Activated T-helper 2 cell treated with anti-CD3 and anti-CD28 coated beads, Interferon-gamma antibody, Interleukin-2, Interleukin-4, amounts not matched to agents 10 μg/mL and 5 μg/mL and 100 μg/mL, durations not matched to agents 14 hours and 24 hours and 36 hours (primary cell): Measurements from ENCODE around the gene COA8. TPM values are rescaled to one million over a fixed set of nuclear protein-coding genes. Genes with fewer than 3 reads are reported as not detected.

Experiments
- DNase-seq: peaks from one replicate; pipeline ENCODE4 v3.0.0; 2021; ENCODE audit warnings: low spot score
- H3K27ac Mint-ChIP-seq: one replicate; pipeline ENCODE4 v1.8.0; 2021; ENCODE audit warnings: mixed read lengths
- H3K27me3 Mint-ChIP-seq: one replicate; pipeline ENCODE4 v1.8.0; 2021; ENCODE audit warnings: low read depth, mixed read lengths
- H3K36me3 Mint-ChIP-seq: one replicate; pipeline ENCODE4 v1.8.0; 2021; ENCODE audit warnings: low read depth, mixed read lengths
- H3K4me1 Mint-ChIP-seq: one replicate; pipeline ENCODE4 v1.8.0; 2021; ENCODE audit warnings: low read depth, mixed read lengths
- H3K4me3 Mint-ChIP-seq: one replicate; pipeline ENCODE4 v1.8.0; 2021; ENCODE audit warnings: low read depth, mild to moderate bottlenecking, moderate library complexity, mixed read lengths
- H3K9me3 Mint-ChIP-seq: one replicate; pipeline ENCODE4 v1.8.0; 2021; ENCODE audit warnings: mixed read lengths
- intact Hi-C: fragments of 100-400 bp; cut with micrococcal nuclease; formaldehyde crosslinking; loops from one replicate; pipeline ENCODE4 v1.15.1; 2023
- total RNA-seq: library from RNA; stranded (reverse); gene quantifications from 2 replicates; pipeline ENCODE4 v1.2.3, GENCODE V29; 2022

Gene COA8
- total RNA-seq, 1 donor from 2014 or later = 31.9 TPM

GRCh38 chr14:103625356-103626095 is 62.8 kb downstream of the COA8 start:
- intact Hi-C loops = loop anchor here (5.0 to 10.0 kb wide), 2 partner anchors 89 to 297 kb away; partner anchors contain the start of genes XRCC3 and ZFYVE21
- Mint-ChIP-seq H3K27ac (peak overlapping the region; percentile 75), H3K4me1 (peaks cover 14% of the 10 kb centered on the region), H3K9me3 (no peaks in the 10 kb centered on the region), H3K27me3 (peaks cover 3% of the 10 kb centered on the region), H3K36me3 (peaks cover 3% of the 10 kb centered on the region), H3K4me3 (peak overlapping the region; percentile 24)
- DNase-seq = no peak

GRCh38 chr14:103626146-103626850 is 63.5 kb downstream of the COA8 start:
- intact Hi-C loops = loop anchor here (5.0 to 10.0 kb wide), 2 partner anchors 89 to 296 kb away; partner anchors contain the start of genes XRCC3 and ZFYVE21
- H3K9me3 Mint-ChIP-seq = no peaks in the 10 kb centered on the region
- no peaks in the 10 kb centered on the region for H3K27me3 Mint-ChIP-seq
- H3K4me1 Mint-ChIP-seq = peaks cover 17% of the 10 kb centered on the region
- peaks cover 5% of the 10 kb centered on the region for H3K36me3 Mint-ChIP-seq
- H3K27ac Mint-ChIP-seq = no peak overlapping the region
- no peak overlapping the region for H3K4me3 Mint-ChIP-seq
- no peak for DNase-seq

- intact Hi-C loops = loop anchor here (5.0 to 10.0 kb wide), 2 partner anchors 87 to 295 kb away; partner anchors contain the start of genes XRCC3 and ZFYVE21
- no peaks in the 10 kb centered on the region for H3K27me3 Mint-ChIP-seq
- peaks cover 5% of the 10 kb centered on the region for H3K36me3 Mint-ChIP-seq
- no peaks in the 10 kb centered on the region for H3K9me3 Mint-ChIP-seq
- H3K27ac Mint-ChIP-seq = peak overlapping the region; percentile 83
- peaks cover 17% of the 10 kb centered on the region for H3K4me1 Mint-ChIP-seq
- H3K4me3 Mint-ChIP-seq = peak overlapping the region; percentile 82
- no peak for DNase-seq
These were observed 64.6 kb downstream of the COA8 start for GRCh38 chr14:103627073-103628025.

GRCh38 chr14:103628221-103628683 is 65.5 kb downstream of the COA8 start:
- Mint-ChIP-seq H3K4me1 (peaks cover 22% of the 10 kb centered on the region), H3K27ac (peak overlapping the region; percentile 83), H3K4me3 (peak overlapping the region; percentile 82), H3K36me3 (peaks cover 8% of the 10 kb centered on the region), H3K9me3 (no peaks in the 10 kb centered on the region), H3K27me3 (no peaks in the 10 kb centered on the region)
- no peak for DNase-seq
- intact Hi-C loops = loop anchor here (5.0 to 10.0 kb wide), 2 partner anchors 87 to 294 kb away; partner anchors contain the start of genes XRCC3 and ZFYVE21

GRCh38 chr14:103628684-103629502 is 66.1 kb downstream of the COA8 start, which contains the start of gene KLC1:
KLC1 (plus strand) TSS chr14:103629211; CDS start chr14:103654565, 25,354 bp downstream.
- Mint-ChIP-seq H3K4me1 (peaks cover 26% of the 10 kb centered on the region), H3K27ac (peak within 1 kb of the TSS; percentile 86), H3K9me3 (no peaks in the 10 kb centered on the region), H3K4me3 (peak within 1 kb of the TSS; percentile 86), H3K36me3 (peaks cover 8% of the 10 kb centered on the region), H3K27me3 (no peaks in the 10 kb centered on the region)
- intact Hi-C loops = loop anchor here (1.0 to 10.0 kb wide), 3 partner anchors 67 to 293 kb away; partner anchors contain the start of genes BAG5, COA8, XRCC3 and ZFYVE21
- peak; percentile 78 for DNase-seq

GRCh38 chr14:103629503-103630121 is 66.9 kb downstream of the COA8 start:
- Mint-ChIP-seq H3K36me3 (peaks cover 13% of the 10 kb centered on the region), H3K4me1 (peaks cover 30% of the 10 kb centered on the region), H3K9me3 (no peaks in the 10 kb centered on the region), H3K4me3 (peak overlapping the region; percentile 86), H3K27ac (peak overlapping the region; percentile 63), H3K27me3 (no peaks in the 10 kb centered on the region)
- DNase-seq = peak; percentile 41
- intact Hi-C loops = loop anchor here (1.0 to 10.0 kb wide), 4 partner anchors 67 to 293 kb away; partner anchors contain the start of genes BAG5, COA8, MARK3 and XRCC3

- Mint-ChIP-seq H3K36me3 (peaks cover 13% of the 10 kb centered on the region), H3K4me1 (peaks cover 32% of the 10 kb centered on the region), H3K27me3 (no peaks in the 10 kb centered on the region), H3K9me3 (no peaks in the 10 kb centered on the region), H3K4me3 (peak overlapping the region; percentile 85), H3K27ac (no peak overlapping the region)
- no peak for DNase-seq
- intact Hi-C loops = loop anchor here (10.0 kb wide), 1 partner anchor 246 kb away; the partner anchor contains the start of gene MARK3
These were observed 67.8 kb downstream of the COA8 start for GRCh38 chr14:103630364-103631108.

GRCh38 chr14:103633391-103633790 is 70.6 kb downstream of the COA8 start:
- DNase-seq = no peak
- Mint-ChIP-seq H3K27ac (no peak overlapping the region), H3K4me1 (peaks cover 37% of the 10 kb centered on the region), H3K9me3 (no peaks in the 10 kb centered on the region), H3K4me3 (no peak overlapping the region), H3K36me3 (peaks cover 21% of the 10 kb centered on the region), H3K27me3 (no peaks in the 10 kb centered on the region)
- intact Hi-C loops = loop anchor here (10.0 kb wide), 1 partner anchor 249 kb away; the partner anchor contains the start of gene MARK3

GRCh38 chr14:103634156-103634555 is 71.4 kb downstream of the COA8 start:
- Mint-ChIP-seq H3K4me1 (peaks cover 37% of the 10 kb centered on the region), H3K27me3 (no peaks in the 10 kb centered on the region), H3K9me3 (no peaks in the 10 kb centered on the region), H3K27ac (no peak overlapping the region), H3K4me3 (no peak overlapping the region), H3K36me3 (peaks cover 23% of the 10 kb centered on the region)
- no peak for DNase-seq
- intact Hi-C loops = loop anchor here (10.0 kb wide), 1 partner anchor 249 kb away; the partner anchor contains the start of gene MARK3

GRCh38 chr14:103638594-103638993 is 75.8 kb downstream of the COA8 start:
- H3K4me1 Mint-ChIP-seq = peaks cover 23% of the 10 kb centered on the region
- no peak overlapping the region for H3K27ac Mint-ChIP-seq

More at GRCh38 chr14:103638594-103638993, 75.8 kb downstream of the COA8 start:
- no peak overlapping the region for H3K4me3 Mint-ChIP-seq
- H3K36me3 Mint-ChIP-seq = peaks cover 15% of the 10 kb centered on the region
- DNase-seq = no peak
- H3K9me3 Mint-ChIP-seq = no peaks in the 10 kb centered on the region
- intact Hi-C loops = loop anchor here (10.0 kb wide), 1 partner anchor 254 kb away; the partner anchor contains the start of gene MARK3
- no peaks in the 10 kb centered on the region for H3K27me3 Mint-ChIP-seq
